ENCODE results near the gene RIC1. TPM values are rescaled to one million over a fixed set of nuclear protein-coding genes. Genes with fewer than 3 reads are reported as not detected.
"Not testable (repeated sequence)": the region's sequence is repeated elsewhere in the genome, so short reads cannot be mapped to it uniquely, and the experiment has no call there.

RIC1 gene
- total RNA-seq, 2 donors from 2014 or later: 12.8 to 17.9 TPM

DNA sequence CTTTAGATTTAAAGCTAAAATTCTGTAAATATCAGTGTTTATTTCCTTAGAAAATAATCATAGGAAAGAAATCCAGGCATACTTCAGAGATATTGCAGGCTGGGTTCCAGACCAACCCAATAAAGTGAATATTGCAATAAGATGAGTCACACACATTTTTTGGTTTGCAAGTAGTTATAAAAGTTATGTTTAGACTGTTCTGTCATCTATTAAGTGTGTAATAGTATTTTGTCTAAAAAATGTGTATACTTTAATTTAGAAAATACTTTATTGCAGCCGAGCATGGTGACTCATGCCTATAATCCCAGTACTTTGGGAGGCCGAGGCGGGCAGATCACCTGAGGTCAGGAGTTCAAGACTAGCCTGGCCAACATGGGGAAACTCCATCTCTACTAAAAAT, 6.9 kb upstream of the RIC1 start:
- intact Hi-C loops (cut with DNase I): no loop called here
- no peak overlapping the region for H3K4me3 ChIP-seq
- no peak for DNase-seq
- H3K9ac ChIP-seq (ENCODE audit: low read depth in 2 of 2, low read length in 2 of 2): no peak overlapping the region
- no peaks in the 10 kb centered on the region for H3K27me3 ChIP-seq
- H3K36me3 ChIP-seq: no peaks in the 10 kb centered on the region
- H3K4me1 ChIP-seq: no peaks in the 10 kb centered on the region
- TF ChIP-seq, protein P1, sequence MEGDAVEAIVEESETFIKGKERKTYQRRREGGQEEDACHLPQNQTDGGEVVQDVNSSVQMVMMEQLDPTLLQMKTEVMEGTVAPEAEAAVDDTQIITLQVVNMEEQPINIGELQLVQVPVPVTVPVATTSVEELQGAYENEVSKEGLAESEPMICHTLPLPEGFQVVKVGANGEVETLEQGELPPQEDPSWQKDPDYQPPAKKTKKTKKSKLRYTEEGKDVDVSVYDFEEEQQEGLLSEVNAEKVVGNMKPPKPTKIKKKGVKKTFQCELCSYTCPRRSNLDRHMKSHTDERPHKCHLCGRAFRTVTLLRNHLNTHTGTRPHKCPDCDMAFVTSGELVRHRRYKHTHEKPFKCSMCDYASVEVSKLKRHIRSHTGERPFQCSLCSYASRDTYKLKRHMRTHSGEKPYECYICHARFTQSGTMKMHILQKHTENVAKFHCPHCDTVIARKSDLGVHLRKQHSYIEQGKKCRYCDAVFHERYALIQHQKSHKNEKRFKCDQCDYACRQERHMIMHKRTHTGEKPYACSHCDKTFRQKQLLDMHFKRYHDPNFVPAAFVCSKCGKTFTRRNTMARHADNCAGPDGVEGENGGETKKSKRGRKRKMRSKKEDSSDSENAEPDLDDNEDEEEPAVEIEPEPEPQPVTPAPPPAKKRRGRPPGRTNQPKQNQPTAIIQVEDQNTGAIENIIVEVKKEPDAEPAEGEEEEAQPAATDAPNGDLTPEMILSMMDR (IDR thresholded peaks at IDR 0.05): no peak
- H3K9me3 ChIP-seq: no peaks in the 10 kb centered on the region
- no peak overlapping the region for H3K27ac ChIP-seq

DNA sequence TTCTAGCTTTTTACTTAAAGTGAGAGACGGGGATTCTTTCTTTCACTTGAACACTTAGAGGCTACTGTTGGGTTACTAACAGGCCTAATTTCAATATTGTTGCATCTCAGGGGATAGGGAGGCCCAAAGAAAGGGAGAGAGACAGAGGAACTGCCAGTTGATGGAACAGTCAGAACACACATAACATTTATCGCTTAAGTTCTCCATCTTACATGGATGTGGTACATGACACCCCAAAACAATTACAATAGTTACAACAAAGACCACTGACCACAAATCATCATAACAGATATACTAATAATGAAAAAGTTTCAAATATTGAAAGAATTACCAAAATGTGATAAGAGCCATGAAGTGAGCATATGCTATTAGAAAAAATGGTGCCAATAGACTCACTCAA, 4.3 kb upstream of the RIC1 start:
- Histone ChIP-seq H3K27ac (no peak overlapping the region), H3K9ac (ENCODE audit: low read depth in 2 of 2, low read length in 2 of 2) (no peak overlapping the region), H3K9me3 (no peaks in the 10 kb centered on the region), H3K4me3 (no peak overlapping the region), H3K4me1 (no peaks in the 10 kb centered on the region), H3K36me3 (no peaks in the 10 kb centered on the region), H3K27me3 (no peaks in the 10 kb centered on the region)
- DNase-seq: no peak
- TF ChIP-seq, protein P1 (IDR thresholded peaks at IDR 0.05): no peak
- intact Hi-C loops (cut with DNase I): no loop called here

DNA sequence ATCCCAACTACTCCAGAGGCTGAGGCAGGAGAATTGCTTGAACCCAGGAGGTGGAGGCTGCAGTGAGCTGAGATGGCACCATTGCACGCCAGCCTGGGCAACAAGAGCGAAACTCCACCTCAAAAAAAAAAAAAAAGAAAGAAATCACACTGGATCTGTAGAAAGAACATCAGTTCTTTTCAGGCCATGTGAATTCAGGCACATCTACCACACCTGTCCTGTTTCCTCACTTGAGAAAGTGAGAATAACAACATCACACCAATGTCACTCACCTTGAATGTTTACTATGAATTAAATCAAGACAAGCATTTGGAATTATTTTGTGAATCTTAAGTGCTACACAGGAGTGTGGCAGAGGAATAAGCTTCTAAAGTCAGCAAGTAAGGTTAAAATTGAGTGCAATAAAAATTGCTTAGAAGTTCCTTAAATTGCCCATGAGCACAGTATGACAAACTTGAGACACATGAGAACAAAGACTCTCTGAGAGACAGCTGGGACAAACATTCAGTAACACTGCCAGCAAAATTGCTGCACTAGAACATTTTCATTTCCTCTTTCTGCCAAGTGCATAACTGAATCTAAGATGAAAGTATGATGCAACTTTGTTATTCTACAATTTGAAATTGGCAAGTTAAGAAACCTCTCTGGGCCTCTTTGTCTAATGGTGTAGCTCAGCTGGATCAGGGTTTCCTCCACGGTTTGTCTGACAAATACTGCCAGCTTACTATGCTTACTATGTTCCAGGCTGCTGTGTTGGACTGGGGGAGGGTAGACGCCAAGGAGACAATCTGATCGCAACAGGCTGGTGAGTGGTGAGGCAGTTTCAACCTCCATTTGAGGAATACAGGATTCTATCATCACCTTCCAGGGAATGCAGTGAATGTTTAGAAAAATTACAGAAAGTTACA, 1.9 kb upstream of the RIC1 start:
- Histone ChIP-seq H3K27ac (peak overlapping the region; percentile 97), H3K27me3 (no peaks in the 10 kb centered on the region), H3K9ac (ENCODE audit: low read depth in 2 of 2, low read length in 2 of 2) (peak overlapping the region in 1 of 2 donors; percentile 74), H3K4me3 (peak overlapping the region; percentile 95), H3K4me1 (peaks cover 4% of the 10 kb centered on the region), H3K36me3 (no peaks in the 10 kb centered on the region), H3K9me3 (no peaks in the 10 kb centered on the region)
- DNase-seq: peak; percentile 55
- TF ChIP-seq, protein P1 (IDR thresholded peaks at IDR 0.05): no peak
- intact Hi-C loops (cut with DNase I): no loop called here

DNA sequence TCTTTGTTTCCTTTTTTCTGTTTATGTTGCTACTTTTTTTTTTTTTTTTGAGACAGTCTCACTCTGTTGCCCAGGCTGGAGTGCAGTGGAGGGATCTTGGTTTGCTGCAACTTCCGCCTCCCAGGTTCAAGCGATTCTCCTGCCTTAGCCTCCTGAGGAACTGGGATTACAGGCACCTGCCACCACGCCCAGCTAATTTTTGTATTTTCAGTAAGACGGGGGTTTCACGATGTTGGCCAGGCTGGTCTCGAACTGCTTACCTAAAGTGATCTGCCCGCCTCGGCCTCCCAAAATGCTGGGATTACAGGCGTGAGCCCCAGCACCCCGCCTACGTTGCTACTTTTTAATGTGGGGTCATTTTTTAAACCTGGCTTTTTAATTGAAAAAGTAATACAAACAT, 1.2 kb upstream of the RIC1 start:
- intact Hi-C loops (cut with DNase I): not testable (repeated sequence)

DNA sequence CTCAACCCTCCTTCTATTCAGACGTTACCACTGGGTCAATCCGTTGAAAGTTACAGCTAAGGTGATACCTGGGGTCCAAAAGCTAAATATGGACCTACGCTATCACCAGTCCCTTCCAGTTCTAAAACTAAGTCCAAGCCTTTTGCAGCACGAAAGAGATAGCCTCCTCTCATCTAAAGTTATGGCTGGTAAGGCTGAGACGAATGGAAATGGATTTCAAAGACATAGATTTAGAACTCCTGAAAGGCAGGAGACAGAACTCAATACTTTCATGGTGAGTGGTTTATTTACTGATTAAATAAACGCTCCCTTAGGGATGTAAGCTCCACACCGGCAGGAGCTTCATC, 751 bp upstream of the RIC1 start:
- no peaks in the 10 kb centered on the region for H3K36me3 ChIP-seq
- DNase-seq: no peak
- H3K27me3 ChIP-seq: no peaks in the 10 kb centered on the region
- peak overlapping the region; percentile 95 for H3K4me3 ChIP-seq
- no peaks in the 10 kb centered on the region for H3K9me3 ChIP-seq
- TF ChIP-seq, protein P1 (IDR thresholded peaks at IDR 0.05): no peak
- H3K9ac ChIP-seq (ENCODE audit: low read depth in 2 of 2, low read length in 2 of 2): peak overlapping the region; percentile 74 to 97
- H3K27ac ChIP-seq: peak overlapping the region; percentile 97
- H3K4me1 ChIP-seq: peaks cover 4% of the 10 kb centered on the region
- intact Hi-C loops (cut with DNase I): no loop called here

More for the DNA sequence above, 1.2 kb upstream of the RIC1 start:
- not testable (repeated sequence) for H3K27me3 ChIP-seq, H3K4me1 ChIP-seq, H3K36me3 ChIP-seq, H3K9me3 ChIP-seq
- Histone ChIP-seq H3K27ac (peak overlapping the region; percentile 97), H3K4me3 (peak overlapping the region; percentile 95), H3K9ac (ENCODE audit: low read depth in 2 of 2, low read length in 2 of 2) (peak overlapping the region; percentile 74 to 97)
- DNase-seq: peak; percentile 36

Data from colonic mucosa (tissue), 4 donors.